ENCODE results near the gene CBFA2T3. TPM values are rescaled to one million over a fixed set of nuclear protein-coding genes. Genes with fewer than 3 reads are reported as not detected.

Gene CBFA2T3
- total RNA-seq, 1 donor from 2014 or later = 10.1 TPM

GRCh38 chr16:88951989-88952388 is 25.0 kb downstream of the CBFA2T3 start:
- Mint-ChIP-seq H3K27me3 (ENCODE audit: low read depth) (peaks cover 57% of the 10 kb centered on the region), H3K36me3 (no peaks in the 10 kb centered on the region), H3K4me1 (no peaks in the 10 kb centered on the region), H3K9me3 (no peaks in the 10 kb centered on the region), H3K27ac (no peak overlapping the region), H3K4me3 (no peak overlapping the region)
- no peak for DNase-seq (ENCODE audit: low spot score in 2 of 2, unreplicated experiment in 2 of 2)
- TF ChIP-seq CTCF (IDR thresholded peaks at IDR 0.05; ENCODE audit: unreplicated experiment) = no peak

- H3K36me3 Mint-ChIP-seq = no peaks in the 10 kb centered on the region
- no peak for DNase-seq (ENCODE audit: low spot score in 2 of 2, unreplicated experiment in 2 of 2)
- H3K9me3 Mint-ChIP-seq = no peaks in the 10 kb centered on the region
- H3K4me1 Mint-ChIP-seq = no peaks in the 10 kb centered on the region
- H3K27me3 Mint-ChIP-seq (ENCODE audit: low read depth) = peaks cover 60% of the 10 kb centered on the region
- no peak for TF ChIP-seq CTCF (IDR thresholded peaks at IDR 0.05; ENCODE audit: unreplicated experiment)
- H3K27ac Mint-ChIP-seq = no peak overlapping the region
- no peak overlapping the region for H3K4me3 Mint-ChIP-seq
Observed at GRCh38 chr16:88951501-88951900, 25.5 kb downstream of the CBFA2T3 start.

- Mint-ChIP-seq H3K27me3 (ENCODE audit: low read depth) (peaks cover 81% of the 10 kb centered on the region), H3K9me3 (no peaks in the 10 kb centered on the region), H3K36me3 (no peaks in the 10 kb centered on the region), H3K4me3 (no peak overlapping the region), H3K4me1 (no peaks in the 10 kb centered on the region), H3K27ac (no peak overlapping the region)
- TF ChIP-seq CTCF (IDR thresholded peaks at IDR 0.05; ENCODE audit: unreplicated experiment) = no peak
- DNase-seq (ENCODE audit: low spot score in 2 of 2, unreplicated experiment in 2 of 2) = no peak
Observed at GRCh38 chr16:88948781-88949490, 28.1 kb downstream of the CBFA2T3 start.

GRCh38 chr16:88945473-88945872 is 31.5 kb downstream of the CBFA2T3 start:
- no peak for DNase-seq (ENCODE audit: low spot score in 2 of 2, unreplicated experiment in 2 of 2)
- Mint-ChIP-seq H3K9me3 (no peaks in the 10 kb centered on the region), H3K27me3 (ENCODE audit: low read depth) (peaks cover 75% of the 10 kb centered on the region), H3K36me3 (no peaks in the 10 kb centered on the region), H3K4me1 (peaks cover 2% of the 10 kb centered on the region), H3K27ac (no peak overlapping the region), H3K4me3 (no peak overlapping the region)
- TF ChIP-seq CTCF (IDR thresholded peaks at IDR 0.05; ENCODE audit: unreplicated experiment) = no peak

- no peak overlapping the region for H3K27ac Mint-ChIP-seq
Observed at GRCh38 chr16:88943741-88944140, 33.3 kb downstream of the CBFA2T3 start.

More at GRCh38 chr16:88943741-88944140, 33.3 kb downstream of the CBFA2T3 start:
- DNase-seq (ENCODE audit: low spot score in 2 of 2, unreplicated experiment in 2 of 2) = no peak
- Mint-ChIP-seq H3K27me3 (ENCODE audit: low read depth) (peaks cover 78% of the 10 kb centered on the region), H3K9me3 (no peaks in the 10 kb centered on the region), H3K4me1 (peaks cover 5% of the 10 kb centered on the region), H3K36me3 (no peaks in the 10 kb centered on the region), H3K4me3 (no peak overlapping the region)
- TF ChIP-seq CTCF (IDR thresholded peaks at IDR 0.05; ENCODE audit: unreplicated experiment) = no peak
